IPS-15b (cell line): ENCODE data around the gene LRRC34.

Experiments used
- H3K27me3 ChIP-seq: one replicate; pipeline ENCODE4 v1.6.1; 2013; ENCODE audit warnings: low read length; ENCODE audit not compliant: control insufficient read depth, insufficient read depth
- H3K36me3 ChIP-seq: one replicate; pipeline ENCODE4 v1.6.1; 2013; ENCODE audit warnings: low read length; ENCODE audit not compliant: control insufficient read depth, insufficient read depth
- H3K4me1 ChIP-seq: one replicate; pipeline ENCODE4 v1.6.1; 2013; ENCODE audit warnings: mild to moderate bottlenecking, low read length; ENCODE audit not compliant: control insufficient read depth, insufficient read depth
- H3K4me3 ChIP-seq: one replicate; pipeline ENCODE4 v1.5.1; 2013; ENCODE audit warnings: low read depth, low read length
- H3K9ac ChIP-seq: one replicate; pipeline ENCODE4 v1.6.1; 2013; ENCODE audit warnings: low read depth, mild to moderate bottlenecking, low read length
- H3K9me3 ChIP-seq: one replicate; pipeline ENCODE4 v1.6.1; 2013; ENCODE audit warnings: mild to moderate bottlenecking, low read length; ENCODE audit not compliant: control insufficient read depth, insufficient read depth

Gene LRRC34

GRCh38 chr3:169836942-169837275, 24.2 kb upstream of the LRRC34 start:
- Histone ChIP-seq H3K27me3 (no peaks in the 10 kb centered on the region), H3K9ac (no peak overlapping the region), H3K9me3 (no peaks in the 10 kb centered on the region), H3K4me3 (no peak overlapping the region), H3K4me1 (peaks cover 7% of the 10 kb centered on the region), H3K36me3 (no peaks in the 10 kb centered on the region)

- peaks cover 7% of the 10 kb centered on the region for H3K4me1 ChIP-seq
- no peaks in the 10 kb centered on the region for H3K36me3 ChIP-seq
- H3K27me3 ChIP-seq: no peaks in the 10 kb centered on the region
- H3K4me3 ChIP-seq: no peak overlapping the region
- H3K9me3 ChIP-seq: no peaks in the 10 kb centered on the region
- no peak overlapping the region for H3K9ac ChIP-seq
These were observed 23.6 kb upstream of the LRRC34 start for GRCh38 chr3:169836078-169836941.

- Histone ChIP-seq H3K4me1 (peaks cover 7% of the 10 kb centered on the region), H3K9ac (no peak overlapping the region), H3K27me3 (no peaks in the 10 kb centered on the region), H3K36me3 (no peaks in the 10 kb centered on the region), H3K4me3 (no peak overlapping the region), H3K9me3 (no peaks in the 10 kb centered on the region)
These were observed 22.8 kb upstream of the LRRC34 start for GRCh38 chr3:169835533-169835932.

GRCh38 chr3:169827712-169828111, 15.0 kb upstream of the LRRC34 start:
- Histone ChIP-seq H3K4me1 (no peaks in the 10 kb centered on the region), H3K36me3 (no peaks in the 10 kb centered on the region), H3K9me3 (no peaks in the 10 kb centered on the region), H3K9ac (no peak overlapping the region), H3K4me3 (no peak overlapping the region), H3K27me3 (no peaks in the 10 kb centered on the region)

GRCh38 chr3:169825316-169825715, 12.6 kb upstream of the LRRC34 start:
- H3K4me3 ChIP-seq: no peak overlapping the region
- H3K9me3 ChIP-seq: no peaks in the 10 kb centered on the region
- no peak overlapping the region for H3K9ac ChIP-seq
- no peaks in the 10 kb centered on the region for H3K4me1 ChIP-seq
- H3K27me3 ChIP-seq: no peaks in the 10 kb centered on the region
- H3K36me3 ChIP-seq: no peaks in the 10 kb centered on the region

GRCh38 chr3:169822983-169823382, 10.3 kb upstream of the LRRC34 start:
- no peaks in the 10 kb centered on the region for H3K36me3 ChIP-seq
- no peak overlapping the region for H3K9ac ChIP-seq
- H3K4me1 ChIP-seq: no peaks in the 10 kb centered on the region
- H3K27me3 ChIP-seq: no peaks in the 10 kb centered on the region
- H3K9me3 ChIP-seq: no peaks in the 10 kb centered on the region
- no peak overlapping the region for H3K4me3 ChIP-seq

- Histone ChIP-seq H3K27me3 (no peaks in the 10 kb centered on the region), H3K4me3 (no peak overlapping the region), H3K4me1 (no peaks in the 10 kb centered on the region), H3K9me3 (no peaks in the 10 kb centered on the region), H3K9ac (no peak overlapping the region), H3K36me3 (no peaks in the 10 kb centered on the region)
These were observed 9.8 kb upstream of the LRRC34 start for GRCh38 chr3:169822540-169822939.

- Histone ChIP-seq H3K4me1 (no peaks in the 10 kb centered on the region), H3K27me3 (no peaks in the 10 kb centered on the region), H3K9ac (no peak overlapping the region), H3K4me3 (no peak overlapping the region), H3K9me3 (no peaks in the 10 kb centered on the region), H3K36me3 (no peaks in the 10 kb centered on the region)
These were observed 9.4 kb upstream of the LRRC34 start for GRCh38 chr3:169822091-169822490.

GRCh38 chr3:169818316-169818715, 5.6 kb upstream of the LRRC34 start:
- no peaks in the 10 kb centered on the region for H3K36me3 ChIP-seq
- H3K9ac ChIP-seq: no peak overlapping the region
- no peak overlapping the region for H3K4me3 ChIP-seq
- peaks cover 12% of the 10 kb centered on the region for H3K27me3 ChIP-seq
- H3K4me1 ChIP-seq: peaks cover under 1% of the 10 kb centered on the region
- H3K9me3 ChIP-seq: no peaks in the 10 kb centered on the region

- no peaks in the 10 kb centered on the region for H3K36me3 ChIP-seq
- peaks cover 21% of the 10 kb centered on the region for H3K27me3 ChIP-seq
- no peak overlapping the region for H3K9ac ChIP-seq
- H3K9me3 ChIP-seq: no peaks in the 10 kb centered on the region
- H3K4me1 ChIP-seq: peaks cover 7% of the 10 kb centered on the region
- H3K4me3 ChIP-seq: no peak overlapping the region
These were observed 3.0 kb upstream of the LRRC34 start for GRCh38 chr3:169815590-169816150.

GRCh38 chr3:169813757-169814517, 1.2 kb upstream of the LRRC34 start:
- H3K27me3 ChIP-seq: peaks cover 21% of the 10 kb centered on the region
- peak overlapping the region; percentile 82 for H3K4me3 ChIP-seq
- H3K9ac ChIP-seq: peak overlapping the region; percentile 47
- H3K9me3 ChIP-seq: no peaks in the 10 kb centered on the region
- no peaks in the 10 kb centered on the region for H3K36me3 ChIP-seq
- H3K4me1 ChIP-seq: peaks cover 7% of the 10 kb centered on the region

- Histone ChIP-seq H3K9ac (no peak overlapping the region), H3K9me3 (no peaks in the 10 kb centered on the region), H3K4me3 (peak overlapping the region; percentile 82), H3K36me3 (no peaks in the 10 kb centered on the region), H3K27me3 (peaks cover 21% of the 10 kb centered on the region), H3K4me1 (peaks cover 7% of the 10 kb centered on the region)
These were observed 574 bp upstream of the LRRC34 start for GRCh38 chr3:169813278-169813677.
